Lung (tissue), 12 donors: ENCODE measurements around the gene CDH13. TPM values are rescaled to one million over a fixed set of nuclear protein-coding genes. Genes with fewer than 3 reads are reported as not detected.

ENCODE experiments used
- ATAC-seq: fragments of 200-7000 bp; cut with Tn5 transposase; one replicate; pipeline ENCODE4 v1.9.1; 2020; ENCODE audit warnings: moderate number of reproducible peaks; ENCODE audit not compliant: insufficient read depth, low FRiP score
- DNase-seq, 3 donors: peaks; one replicate each; pipeline ENCODE4 v3.0.0-alpha.2; 2013 to 2017
- H3K27ac ChIP-seq, 2 donors: one replicate each; pipeline ENCODE4 v1.5.1; 2013; ENCODE audit warnings: mild to moderate bottlenecking in 2 of 2, moderate library complexity in 2 of 2, control low read depth in 1 of 2, inconsistent platforms in 1 of 2, low read depth in 1 of 2, low read length in 1 of 2
- H3K27me3 ChIP-seq, 3 donors: one replicate each; pipeline ENCODE4 v1.5.1; 2013; ENCODE audit warnings: low read length in 2 of 3; ENCODE audit not compliant: control insufficient read depth in 3 of 3, insufficient read depth in 3 of 3
- H3K36me3 ChIP-seq, 4 donors: one replicate each; pipeline ENCODE4 v1.5.1; 2013; ENCODE audit warnings: low read length in 4 of 4, mild to moderate bottlenecking in 1 of 4, moderate library complexity in 1 of 4; ENCODE audit not compliant: control insufficient read depth in 4 of 4, insufficient read depth in 4 of 4
- H3K4me1 ChIP-seq, 5 donors: one replicate each; pipeline ENCODE4 v1.5.1; 2013; ENCODE audit warnings: low read length in 5 of 5, mild to moderate bottlenecking in 2 of 5, moderate library complexity in 1 of 5; ENCODE audit not compliant: control insufficient read depth in 5 of 5, insufficient read depth in 5 of 5
- H3K4me3 ChIP-seq: one replicate; pipeline ENCODE4 v1.5.1; 2013; ENCODE audit warnings: mild to moderate bottlenecking, control low read depth, moderate library complexity
- H3K9ac ChIP-seq, 2 donors: one replicate each; pipeline ENCODE4 v1.5.1; 2013; ENCODE audit warnings: low read length in 2 of 2, control low read depth in 1 of 2; ENCODE audit not compliant: insufficient read depth in 1 of 2
- H3K9me3 ChIP-seq, 4 donors: one replicate each; pipeline ENCODE4 v1.5.1; 2013; ENCODE audit warnings: low read length in 3 of 4, mild to moderate bottlenecking in 1 of 4, moderate library complexity in 1 of 4; ENCODE audit not compliant: control insufficient read depth in 4 of 4, insufficient read depth in 3 of 4
- WGBS, 2 donors: extraction: QIAGEN DNeasy Blood & Tissue Kit; methylation state at CpG; one replicate each; pipeline ENCODE4 v1.1.7; 2013; 5-methylcytosine and 5-hydroxymethylcytosine counted together
- polyA plus RNA-seq, 2 donors: library from polyadenylated mRNA; stranded (reverse); fragments of 200-250 nt; gene quantifications; one replicate each; pipeline ENCODE4 v1.2.1, GENCODE V29; 2013
- total RNA-seq, 2 donors: library from RNA; depleted of rRNA in 1 of 2; stranded (reverse); fragments of >200 nt in 1 of 2; gene quantifications; one replicate each; pipeline ENCODE4 v1.2.1, GENCODE V29; 2014 to 2021
- TF ChIP-seq, protein P1 (sequence below): IDR thresholded peaks from 2 replicates; pipeline ENCODE4 v1.5.1; 2012; ENCODE audit warnings: mild to moderate bottlenecking; ENCODE audit errors: control extremely low read depth, extremely low read depth
- donor health status: control.
- donor health status: control.
- donor health status: Bipolar disorder and iron deficiency.
- donor health status: healthy.
- donor health status: DM: yes; HTN: yes; CAD: no.

CDH13 gene
- total and polyA plus RNA-seq, 4 donors: 2.1 to 12.3 (median 7.3) TPM

DNA sequence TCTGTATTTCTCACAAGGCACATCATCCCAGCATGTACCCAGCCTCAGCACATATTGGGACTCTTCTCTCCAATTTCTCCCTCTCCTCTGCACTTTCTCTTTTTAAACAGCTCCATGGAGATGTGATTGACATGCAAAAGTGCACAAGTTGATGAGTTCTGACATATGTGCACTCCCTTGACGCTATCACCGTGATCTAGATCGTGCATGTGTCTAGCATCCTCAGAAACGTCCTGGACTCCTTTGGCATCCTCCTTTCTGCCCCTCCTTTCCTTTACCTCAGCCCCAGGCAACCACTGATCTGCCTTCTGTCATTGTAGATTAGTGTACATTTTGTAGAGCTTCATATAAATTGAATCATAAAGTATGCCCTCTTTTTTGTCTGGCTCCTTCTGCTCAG, 1073.0 kb downstream of the CDH13 start:
- TF ChIP-seq, protein P1, sequence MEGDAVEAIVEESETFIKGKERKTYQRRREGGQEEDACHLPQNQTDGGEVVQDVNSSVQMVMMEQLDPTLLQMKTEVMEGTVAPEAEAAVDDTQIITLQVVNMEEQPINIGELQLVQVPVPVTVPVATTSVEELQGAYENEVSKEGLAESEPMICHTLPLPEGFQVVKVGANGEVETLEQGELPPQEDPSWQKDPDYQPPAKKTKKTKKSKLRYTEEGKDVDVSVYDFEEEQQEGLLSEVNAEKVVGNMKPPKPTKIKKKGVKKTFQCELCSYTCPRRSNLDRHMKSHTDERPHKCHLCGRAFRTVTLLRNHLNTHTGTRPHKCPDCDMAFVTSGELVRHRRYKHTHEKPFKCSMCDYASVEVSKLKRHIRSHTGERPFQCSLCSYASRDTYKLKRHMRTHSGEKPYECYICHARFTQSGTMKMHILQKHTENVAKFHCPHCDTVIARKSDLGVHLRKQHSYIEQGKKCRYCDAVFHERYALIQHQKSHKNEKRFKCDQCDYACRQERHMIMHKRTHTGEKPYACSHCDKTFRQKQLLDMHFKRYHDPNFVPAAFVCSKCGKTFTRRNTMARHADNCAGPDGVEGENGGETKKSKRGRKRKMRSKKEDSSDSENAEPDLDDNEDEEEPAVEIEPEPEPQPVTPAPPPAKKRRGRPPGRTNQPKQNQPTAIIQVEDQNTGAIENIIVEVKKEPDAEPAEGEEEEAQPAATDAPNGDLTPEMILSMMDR: no peak
- 73 to 76% methylated on average over 4 of the region's 4 CpGs for WGBS, 2 donors
- H3K9me3 ChIP-seq: peaks cover 0 to 3% (median 0%) of the 10 kb centered on the region in 4 donors
- DNase-seq (no peak), ATAC-seq (no peak)
- no peak overlapping the region for H3K27ac ChIP-seq
- no peak overlapping the region for H3K9ac ChIP-seq
- no peak overlapping the region for H3K4me3 ChIP-seq
- H3K27me3 ChIP-seq: no peaks in the 10 kb centered on the region
- no peaks in the 10 kb centered on the region for H3K4me1 ChIP-seq
- H3K36me3 ChIP-seq: no peaks in the 10 kb centered on the region

DNA sequence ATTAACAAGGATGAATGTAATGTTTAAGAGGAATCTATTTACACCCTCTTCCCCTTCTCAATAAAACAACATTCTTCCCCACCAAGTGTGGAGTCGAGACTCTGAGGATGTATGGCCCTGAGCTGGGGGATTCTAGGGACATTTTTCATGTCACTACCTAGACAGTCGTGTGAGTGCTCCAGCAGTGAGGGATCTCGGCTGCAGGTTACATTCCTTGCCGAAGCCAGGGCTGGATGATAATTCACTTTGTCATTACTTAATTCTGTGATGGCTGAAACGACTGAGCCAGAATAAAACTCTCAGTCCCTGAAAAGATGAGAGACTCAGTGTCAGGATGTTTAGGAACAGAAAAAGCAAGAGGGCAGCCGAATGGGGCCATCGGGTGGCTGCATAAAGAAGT, 1074.1 kb downstream of the CDH13 start:
- H3K27ac ChIP-seq: no peak overlapping the region
- no peak overlapping the region for H3K4me3 ChIP-seq
- peaks cover 0 to 3% (median 0%) of the 10 kb centered on the region in 4 donors for H3K9me3 ChIP-seq
- no peak for ATAC-seq
- no peaks in the 10 kb centered on the region for H3K4me1 ChIP-seq
- TF ChIP-seq, protein P1: no peak
- no peak overlapping the region for H3K9ac ChIP-seq
- H3K27me3 ChIP-seq: no peaks in the 10 kb centered on the region
- H3K36me3 ChIP-seq: no peaks in the 10 kb centered on the region
- WGBS, 2 donors: 79 to 81% methylated on average over 7 of the region's 7 CpGs
- no peak for DNase-seq

DNA sequence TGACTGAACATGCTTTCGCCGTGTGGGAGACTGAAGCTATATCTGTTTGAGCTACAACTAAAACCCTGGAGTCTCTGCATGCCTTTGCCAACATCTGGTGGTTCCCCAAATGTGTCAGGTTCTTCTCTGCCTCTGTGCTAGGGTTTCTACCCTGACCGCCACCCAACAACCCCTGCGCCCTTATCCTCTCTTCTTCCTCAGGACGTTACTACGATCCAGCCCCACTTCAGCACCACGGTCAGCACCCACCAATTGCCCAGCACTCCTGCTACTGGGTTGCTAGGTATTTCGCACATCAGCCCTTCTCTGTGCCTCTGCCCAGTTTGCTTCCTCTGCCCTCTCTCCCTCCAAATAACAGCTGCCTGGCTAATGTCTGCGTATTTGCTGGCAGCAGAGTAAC, 1074.7 kb downstream of the CDH13 start:
- Histone ChIP-seq H3K36me3 (no peaks in the 10 kb centered on the region), H3K9me3 (peaks cover 0 to 3% (median 0%) of the 10 kb centered on the region in 4 donors), H3K9ac (no peak overlapping the region), H3K4me1 (no peaks in the 10 kb centered on the region), H3K27ac (no peak overlapping the region), H3K4me3 (no peak overlapping the region), H3K27me3 (no peaks in the 10 kb centered on the region)
- DNase-seq (peak; percentile 39 to 72 (median 59)), ATAC-seq (no peak)
- WGBS, 2 donors: 44 to 46% methylated on average over 9 of the region's 9 CpGs
- TF ChIP-seq, protein P1: no peak

DNA sequence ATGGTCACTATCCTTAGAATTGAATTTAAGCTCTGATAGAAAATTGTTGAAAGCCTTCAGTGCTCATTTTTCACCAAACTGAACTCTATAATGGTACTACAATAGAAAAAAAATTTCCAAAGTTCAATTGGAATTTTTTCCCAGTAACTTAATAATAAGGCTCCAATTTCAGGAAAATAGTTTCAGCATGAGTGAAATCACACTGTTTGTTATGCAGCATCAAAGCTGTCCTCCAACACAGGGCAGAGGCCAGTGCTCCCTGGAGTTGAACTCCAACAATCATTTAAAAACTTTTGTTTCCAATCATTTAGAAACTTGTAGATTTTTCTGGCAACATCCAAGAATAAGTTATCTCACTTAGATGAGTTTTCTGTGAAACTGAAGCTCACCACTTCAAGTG, 1077.9 kb downstream of the CDH13 start:
- H3K27me3 ChIP-seq: no peaks in the 10 kb centered on the region
- H3K9me3 ChIP-seq: peaks cover 0 to 3% (median 0%) of the 10 kb centered on the region in 4 donors
- H3K4me3 ChIP-seq: no peak overlapping the region
- H3K4me1 ChIP-seq: no peaks in the 10 kb centered on the region
- no peaks in the 10 kb centered on the region for H3K36me3 ChIP-seq
- H3K9ac ChIP-seq: no peak overlapping the region
- TF ChIP-seq, protein P1: no peak
- ATAC-seq (no peak), DNase-seq (no peak)
- H3K27ac ChIP-seq: no peak overlapping the region
